CD4-positive, alpha-beta T cell treated with Interleukin-17A for 4 hours (primary cell): ENCODE measurements around the gene MRPL2.

Source experiments
- DNase-seq: peaks from one replicate; pipeline ENCODE4 v3.0.0-alpha.2; 2020; ENCODE audit warnings: mixed read lengths

MRPL2 gene

GRCh38 chr6:43016943-43017334, 42.3 kb downstream of the MRPL2 start:
- no peak for DNase-seq

GRCh38 chr6:43016176-43016942, 42.9 kb downstream of the MRPL2 start:
- DNase-seq = no peak

GRCh38 chr6:43014434-43014909, 44.8 kb downstream of the MRPL2 start:
- DNase-seq = no peak

- DNase-seq = peak; percentile 99
Measured at GRCh38 chr6:43013843-43014433, 45.3 kb downstream of the MRPL2 start, which contains the start of the genes KLHDC3 and MEA1. Gene KLHDC3 (plus strand): TSS chr6:43014249. CDS start chr6:43017193, 2,944 bp downstream. Gene MEA1 (minus strand): TSS chr6:43013946. CDS start chr6:43013813, 133 bp downstream.

- no peak for DNase-seq
Measured at GRCh38 chr6:43013097-43013842, 46.0 kb downstream of the MRPL2 start.

- DNase-seq = no peak
Measured at GRCh38 chr6:43012364-43012763, 46.9 kb downstream of the MRPL2 start.

- no peak for DNase-seq
Measured at GRCh38 chr6:43011207-43011606, 48.0 kb downstream of the MRPL2 start.

GRCh38 chr6:43009124-43009523, 50.1 kb downstream of the MRPL2 start:
- peak; percentile 47 for DNase-seq

- DNase-seq = no peak
Measured at GRCh38 chr6:43007126-43007525, 52.1 kb downstream of the MRPL2 start.

GRCh38 chr6:43006251-43006650, 53.0 kb downstream of the MRPL2 start:
- no peak for DNase-seq

GRCh38 chr6:43005844-43006243, 53.4 kb downstream of the MRPL2 start:
- DNase-seq = no peak
